Testis (tissue), 2 donors: Measurements from ENCODE around the gene SLCO3A1.

Source experiments
- POLR2A ChIP-seq: fragments of 450-650 bp; IDR thresholded peaks from one replicate; pipeline ENCODE4 v1.6.1; 2017; ENCODE audit warnings: antibody characterized with exemption, mild to moderate bottlenecking, moderate library complexity
- TF ChIP-seq, protein P1 (sequence below), 3 experiments: fragments of 450-650 bp in 2 of 3; fragments of 200-600 bp in 1 of 3; sonication (generic) in 1 of 3; IDR thresholded peaks; one replicate each; pipeline ENCODE4 v1.5.1; 2016 to 2019; ENCODE audit warnings: antibody characterized with exemption in 3 of 3, mild to moderate bottlenecking in 2 of 3, moderate library complexity in 1 of 3

DNA sequence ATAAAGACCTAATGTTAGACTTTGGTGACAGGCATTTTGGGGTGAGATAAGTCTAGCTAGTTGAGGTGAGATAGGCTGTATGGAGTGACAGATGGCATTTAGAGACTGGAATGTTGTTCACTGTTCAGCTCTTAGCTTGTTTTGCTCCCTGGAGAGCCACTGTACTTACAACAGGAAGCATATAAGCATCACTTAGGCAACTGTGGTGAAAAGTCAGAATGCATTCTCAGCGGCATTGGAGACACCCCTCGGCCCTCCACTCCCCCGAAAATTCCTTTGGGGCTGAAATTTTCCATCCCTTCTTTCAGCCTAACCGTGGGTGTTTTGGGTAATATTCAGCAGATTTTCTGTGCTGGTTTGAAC lies 73.4 kb downstream of the SLCO3A1 start:
- TF ChIP-seq, protein P1, sequence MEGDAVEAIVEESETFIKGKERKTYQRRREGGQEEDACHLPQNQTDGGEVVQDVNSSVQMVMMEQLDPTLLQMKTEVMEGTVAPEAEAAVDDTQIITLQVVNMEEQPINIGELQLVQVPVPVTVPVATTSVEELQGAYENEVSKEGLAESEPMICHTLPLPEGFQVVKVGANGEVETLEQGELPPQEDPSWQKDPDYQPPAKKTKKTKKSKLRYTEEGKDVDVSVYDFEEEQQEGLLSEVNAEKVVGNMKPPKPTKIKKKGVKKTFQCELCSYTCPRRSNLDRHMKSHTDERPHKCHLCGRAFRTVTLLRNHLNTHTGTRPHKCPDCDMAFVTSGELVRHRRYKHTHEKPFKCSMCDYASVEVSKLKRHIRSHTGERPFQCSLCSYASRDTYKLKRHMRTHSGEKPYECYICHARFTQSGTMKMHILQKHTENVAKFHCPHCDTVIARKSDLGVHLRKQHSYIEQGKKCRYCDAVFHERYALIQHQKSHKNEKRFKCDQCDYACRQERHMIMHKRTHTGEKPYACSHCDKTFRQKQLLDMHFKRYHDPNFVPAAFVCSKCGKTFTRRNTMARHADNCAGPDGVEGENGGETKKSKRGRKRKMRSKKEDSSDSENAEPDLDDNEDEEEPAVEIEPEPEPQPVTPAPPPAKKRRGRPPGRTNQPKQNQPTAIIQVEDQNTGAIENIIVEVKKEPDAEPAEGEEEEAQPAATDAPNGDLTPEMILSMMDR (IDR thresholded peaks at IDR 0.05), result no peak
- no peak for TF ChIP-seq POLR2A
